ENCODE data around the gene MAP4K4.

The MAP4K4 gene

GRCh38 chr2:101692766-101693165 is 4.7 kb upstream of the MAP4K4 start:
- DNase-seq (ENCODE audit: low spot score): no peak

- DNase-seq (ENCODE audit: low spot score): no peak
Observed at GRCh38 chr2:101693991-101694588, 3.4 kb upstream of the MAP4K4 start.

GRCh38 chr2:101696272-101697123 is 1.0 kb upstream of the MAP4K4 start:
- DNase-seq (ENCODE audit: low spot score): peak; percentile 54

DNA sequence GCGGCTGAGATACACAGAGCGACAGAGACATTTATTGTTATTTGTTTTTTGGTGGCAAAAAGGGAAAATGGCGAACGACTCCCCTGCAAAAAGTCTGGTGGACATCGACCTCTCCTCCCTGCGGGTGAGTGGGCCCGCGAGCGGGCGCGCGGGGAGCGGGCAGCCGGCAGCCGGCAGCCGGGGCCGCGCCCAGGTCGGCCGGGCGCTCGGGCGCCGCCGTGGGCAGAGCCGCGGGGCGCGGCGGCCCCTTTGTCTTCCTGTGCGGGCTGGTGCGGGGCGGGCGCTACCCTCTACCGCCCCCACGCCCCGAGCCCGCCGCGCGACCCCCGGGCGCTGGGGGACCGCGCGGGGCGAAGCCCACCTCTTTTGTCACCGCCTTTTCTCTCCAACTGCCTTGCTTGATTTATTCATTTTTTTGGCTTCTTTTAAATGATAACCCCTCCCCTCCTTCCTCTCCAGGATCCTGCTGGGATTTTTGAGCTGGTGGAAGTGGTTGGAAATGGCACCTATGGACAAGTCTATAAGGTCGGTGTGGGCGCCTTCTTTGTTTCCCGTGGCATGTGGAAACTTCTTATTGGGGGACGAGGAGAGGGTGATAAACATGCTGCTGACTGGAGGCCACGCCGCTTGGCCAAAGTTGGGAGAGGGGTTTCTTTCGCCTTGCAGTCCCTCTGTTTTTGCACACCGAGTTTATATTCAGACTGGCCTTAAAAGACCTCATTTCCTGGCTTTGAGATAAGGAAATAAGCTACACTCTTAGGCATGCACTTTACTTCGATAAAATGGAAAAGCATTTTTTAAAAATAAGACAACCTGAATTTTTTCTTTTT is 722 bp downstream of the MAP4K4 start:
- DNase-seq (ENCODE audit: low spot score): peak; percentile 37

GRCh38 chr2:101698844-101699754 is 1.6 kb downstream of the MAP4K4 start:
- peak; percentile 33 for DNase-seq (ENCODE audit: low spot score)

DNA sequence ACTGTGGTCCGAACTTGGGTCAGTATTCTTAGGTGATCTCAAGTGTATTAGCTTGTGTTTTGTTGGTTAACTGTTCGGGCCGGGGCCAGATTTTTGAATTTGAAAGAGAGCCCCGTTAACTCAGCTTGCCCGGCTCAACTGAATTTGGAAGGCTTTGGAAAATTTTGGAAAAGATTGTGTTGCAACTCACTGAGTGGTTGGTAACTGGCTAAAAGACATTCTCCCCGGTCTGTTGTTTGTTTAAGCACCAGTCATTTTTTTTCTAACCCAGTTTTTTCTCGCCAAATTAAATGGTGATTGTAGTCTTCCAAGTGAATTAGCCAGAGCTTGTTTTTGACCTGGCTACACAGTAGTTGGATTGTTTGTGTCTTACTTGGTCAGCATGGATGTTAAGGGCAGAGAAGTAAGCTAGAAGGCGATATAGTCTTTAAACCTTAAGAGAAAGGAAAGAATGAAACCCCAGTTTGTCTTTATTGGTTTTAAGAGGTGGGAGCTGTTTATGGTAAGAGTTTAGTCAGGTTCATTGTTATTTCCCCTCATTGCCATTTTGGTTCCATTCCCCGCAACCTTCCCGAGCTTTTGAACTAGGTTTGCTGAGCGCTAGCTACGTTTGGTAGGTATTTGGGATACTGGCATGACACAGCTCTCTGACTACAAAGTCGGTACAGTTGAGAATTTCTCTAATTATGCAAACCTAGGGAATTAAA is 2.4 kb downstream of the MAP4K4 start:
- no peak for DNase-seq (ENCODE audit: low spot score)

DNA sequence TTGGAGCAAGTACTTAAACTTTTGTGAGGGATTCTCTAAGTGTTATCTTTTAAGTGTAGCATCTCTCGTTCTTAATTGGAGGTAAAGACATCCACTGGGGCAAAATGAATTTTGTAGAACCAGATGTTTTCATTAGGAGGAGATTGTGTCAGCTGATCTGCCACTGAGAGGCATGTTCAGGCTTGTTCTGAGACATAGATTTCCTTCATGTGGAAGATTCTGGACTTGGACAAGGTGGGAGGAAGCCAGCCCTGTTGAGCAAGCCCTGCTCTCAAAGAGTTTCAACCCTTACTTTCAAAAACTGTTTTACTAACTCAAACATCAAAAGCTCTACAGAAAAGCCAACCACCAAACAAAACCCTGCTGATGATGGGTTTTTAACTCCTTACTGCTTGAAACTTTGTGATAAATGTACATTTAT is 6.5 kb downstream of the MAP4K4 start:
- DNase-seq (ENCODE audit: low spot score): peak; percentile 38

DNA sequence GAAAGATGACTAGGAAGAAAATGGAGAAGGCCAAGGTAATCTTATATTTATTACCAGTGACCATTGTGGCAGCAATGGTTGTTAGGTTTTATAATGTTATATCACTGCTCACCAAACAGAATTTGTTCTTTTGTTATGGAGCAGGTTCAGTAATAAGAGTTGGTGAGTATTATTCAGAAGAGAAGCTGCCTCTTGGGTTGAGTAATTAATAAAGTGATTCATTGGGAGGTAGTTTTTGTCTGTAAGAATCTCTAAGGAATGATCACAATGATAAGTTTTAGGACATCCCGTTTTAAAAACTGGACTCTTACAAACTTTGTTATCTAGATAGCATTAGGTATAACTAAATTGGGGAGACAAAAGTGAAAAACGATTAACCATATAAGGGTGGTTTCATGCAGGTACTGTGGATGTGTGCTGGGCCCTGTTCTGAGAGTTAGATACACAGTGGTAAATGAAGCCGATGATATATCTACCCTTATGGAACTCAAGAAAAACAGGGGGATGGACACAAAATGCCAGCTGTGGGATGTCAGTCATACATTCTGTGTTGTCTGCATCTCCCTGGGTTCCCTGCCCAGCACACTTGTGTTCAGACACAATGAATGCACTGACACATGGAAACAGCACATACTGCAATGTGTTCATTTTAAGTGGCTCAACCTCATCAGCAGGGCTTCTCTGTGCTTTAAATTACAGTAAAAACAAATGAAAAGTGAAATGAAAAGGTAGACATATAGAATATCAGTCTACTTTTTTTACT is 7.5 kb downstream of the MAP4K4 start:
- DNase-seq (ENCODE audit: low spot score): no peak

DNA sequence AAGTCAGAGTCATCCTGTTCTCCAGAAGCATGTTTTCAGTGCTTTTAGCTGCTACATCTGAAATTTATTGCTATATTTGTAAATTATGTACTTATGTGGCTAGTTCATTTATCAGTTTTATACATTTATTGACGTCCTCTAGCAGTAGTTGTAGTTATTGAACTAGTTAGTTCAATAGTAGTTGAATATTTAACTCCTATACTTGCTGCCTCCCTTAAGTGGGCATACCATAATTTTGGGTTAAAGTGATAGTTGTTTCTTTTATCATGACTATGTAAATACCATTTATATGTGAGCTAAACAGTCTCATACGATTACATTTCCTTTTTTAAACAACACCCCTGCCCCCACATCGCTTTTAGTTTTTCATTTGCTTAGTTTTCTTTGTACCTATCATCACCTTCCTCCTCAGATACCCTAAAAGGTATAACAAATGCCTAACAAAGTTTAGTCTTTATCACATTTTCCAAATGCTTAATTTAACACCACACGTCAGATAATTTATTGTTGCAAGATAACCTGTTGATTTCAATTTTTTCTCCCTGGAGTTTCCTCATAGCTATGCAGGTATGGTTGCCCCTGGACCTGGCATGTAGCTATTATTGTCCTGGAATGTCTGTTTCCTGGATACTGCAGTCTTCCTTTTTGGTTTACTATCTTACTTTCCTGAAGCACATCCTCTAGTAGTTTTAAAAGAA is 8.8 kb downstream of the MAP4K4 start:
- DNase-seq (ENCODE audit: low spot score): peak; percentile 27

GRCh38 chr2:101706819-101707177 is 9.3 kb downstream of the MAP4K4 start:
- no peak for DNase-seq (ENCODE audit: low spot score)

- no peak for DNase-seq (ENCODE audit: low spot score)
Observed at GRCh38 chr2:101710036-101710435, 12.5 kb downstream of the MAP4K4 start.

GRCh38 chr2:101710471-101711318 is 13.2 kb downstream of the MAP4K4 start:
- no peak for DNase-seq (ENCODE audit: low spot score)

- DNase-seq (ENCODE audit: low spot score): no peak
Observed at GRCh38 chr2:101714118-101714517, 16.6 kb downstream of the MAP4K4 start.

DNA sequence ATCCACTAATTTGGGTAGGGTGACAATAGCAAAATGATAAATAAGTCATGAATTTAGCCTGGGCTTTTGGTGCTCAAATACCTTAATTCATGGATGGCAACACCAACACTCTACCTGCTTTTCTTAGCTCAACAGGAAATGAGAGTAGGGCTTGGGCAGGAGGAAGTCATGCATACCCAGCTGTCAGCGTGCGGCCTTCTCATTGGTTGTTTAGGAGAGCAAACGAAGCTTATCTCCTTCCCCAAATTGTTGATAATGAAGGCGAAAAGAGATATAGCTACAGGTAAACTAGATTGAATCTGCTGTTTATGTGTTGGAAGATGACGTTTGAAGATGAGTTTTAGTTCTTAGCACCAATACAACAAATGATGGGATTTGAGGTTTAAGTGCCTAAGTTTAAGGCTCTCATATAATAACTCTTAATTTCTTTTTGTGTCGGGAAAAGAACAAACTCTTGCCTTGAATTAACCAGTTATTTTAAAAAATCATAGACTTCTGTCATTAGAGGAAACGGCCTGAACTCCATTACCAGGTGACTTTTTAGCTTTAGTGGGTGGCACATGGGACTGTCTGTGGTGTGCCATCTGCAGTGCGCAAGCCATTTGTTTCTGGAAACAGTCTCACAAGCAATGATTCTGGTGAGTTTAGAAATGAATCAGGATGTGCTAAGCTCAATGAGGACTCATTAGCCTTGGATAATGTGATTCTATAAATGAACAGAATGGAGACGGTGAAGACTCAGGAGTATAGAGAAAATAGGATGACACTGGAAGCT is 19.8 kb downstream of the MAP4K4 start:
- DNase-seq (ENCODE audit: low spot score): no peak

DNA sequence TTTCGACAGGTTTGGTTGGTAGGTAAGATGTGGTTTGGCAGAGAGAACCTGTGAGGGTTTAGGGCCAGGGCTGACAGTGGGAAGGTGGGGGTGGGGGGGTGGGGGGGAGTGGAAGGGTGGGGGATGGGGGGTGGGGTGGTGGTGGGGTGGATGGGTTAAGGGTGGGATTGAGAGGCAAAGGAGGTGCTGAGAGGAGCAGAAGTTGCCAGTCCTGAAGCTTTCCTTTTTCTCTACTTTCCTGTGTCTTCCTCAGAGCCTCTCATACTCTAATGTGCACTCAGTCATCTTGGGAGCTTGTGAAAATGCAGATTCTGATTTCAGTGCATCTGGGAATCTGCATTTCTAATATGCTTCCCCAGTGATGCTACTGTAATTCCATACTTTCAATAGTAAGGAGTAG is 21.0 kb downstream of the MAP4K4 start:
- DNase-seq (ENCODE audit: low spot score): no peak

- peak; percentile 43 for DNase-seq (ENCODE audit: low spot score)
Observed at GRCh38 chr2:101718993-101719571, 21.6 kb downstream of the MAP4K4 start.

DNA sequence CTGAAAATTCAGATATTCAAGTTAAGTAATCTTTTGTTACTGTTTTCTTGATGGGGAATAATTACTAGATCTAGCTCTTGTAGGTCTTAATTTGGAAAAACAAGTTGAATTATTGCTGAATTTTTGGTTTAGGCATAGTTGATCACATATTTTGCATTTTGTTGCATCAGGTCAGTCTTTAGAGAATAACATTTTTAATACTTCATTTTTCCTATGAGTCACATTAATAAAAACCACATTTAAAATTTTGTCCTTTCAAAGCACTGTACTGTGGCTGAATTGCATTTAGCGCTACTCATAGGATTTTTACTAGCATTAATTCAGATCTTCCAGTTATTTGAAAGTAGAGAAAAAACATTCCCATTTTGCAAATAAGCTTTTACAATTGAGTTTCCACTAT is 23.2 kb downstream of the MAP4K4 start:
- DNase-seq (ENCODE audit: low spot score): no peak

- no peak for DNase-seq (ENCODE audit: low spot score)
Observed at GRCh38 chr2:101722864-101723263, 25.4 kb downstream of the MAP4K4 start.
